Activated CD8-positive, alpha-beta memory T cell treated with anti-CD3 and anti-CD28 coated beads for 48 hours (primary cell): ENCODE results near the gene ANXA8.
"Not testable (repeated sequence)": the region's sequence is repeated elsewhere in the genome, so short reads cannot be mapped to it uniquely, and the experiment has no call there.

Experiments used
- DNase-seq, 3 experiments: peaks; one replicate each; pipeline ENCODE4 v3.0.0-alpha.2; 2020; ENCODE audit warnings: low read depth in 2 of 3, low spot score in 2 of 3

ANXA8 gene

GRCh38 chr10:47465216-47465917, 18.5 kb downstream of the ANXA8 start:
- not testable (repeated sequence) for DNase-seq

DNA sequence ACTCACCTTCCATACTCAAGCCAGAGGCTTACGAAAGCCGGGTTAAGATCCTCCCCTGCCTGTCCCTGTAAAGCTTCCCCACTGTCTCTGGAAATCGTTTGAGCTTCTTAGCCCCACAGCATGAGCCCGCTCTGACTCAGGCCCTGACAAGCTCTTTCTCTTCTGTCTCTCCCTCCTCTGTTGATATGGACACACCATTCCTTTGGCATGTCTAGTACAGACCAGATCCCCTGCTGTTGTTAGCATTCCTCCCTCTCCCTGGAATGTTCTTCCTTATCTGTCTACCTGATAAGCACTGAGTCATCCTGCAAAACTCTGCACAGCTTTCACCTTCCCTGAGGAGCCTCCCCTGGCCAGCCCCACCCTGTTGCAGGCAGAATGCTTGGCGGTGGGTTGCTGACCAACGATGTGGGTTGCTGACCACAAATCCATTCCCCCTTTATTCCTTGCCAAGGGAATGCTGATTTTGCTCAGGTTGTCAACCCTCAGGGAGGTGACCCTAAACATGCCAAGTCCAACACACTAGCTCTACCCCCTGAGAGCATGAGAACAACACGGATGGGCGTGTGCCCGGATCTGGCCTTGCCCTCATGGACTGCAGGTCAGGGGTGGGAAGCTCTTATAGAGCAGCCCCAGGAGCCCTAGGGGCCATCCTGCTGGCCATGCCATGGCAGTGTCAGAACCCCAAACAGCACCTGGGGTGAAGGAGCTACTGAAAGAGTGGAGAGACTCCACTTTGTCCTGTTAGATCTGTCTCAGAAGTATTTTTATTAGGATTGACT, 21.1 kb downstream of the ANXA8 start:
- DNase-seq = not testable (repeated sequence)

- not testable (repeated sequence) for DNase-seq
Observed at GRCh38 chr10:47461261-47461687, 22.6 kb downstream of the ANXA8 start.

GRCh38 chr10:47458466-47459154, 25.3 kb downstream of the ANXA8 start:
- DNase-seq = no peak

DNA sequence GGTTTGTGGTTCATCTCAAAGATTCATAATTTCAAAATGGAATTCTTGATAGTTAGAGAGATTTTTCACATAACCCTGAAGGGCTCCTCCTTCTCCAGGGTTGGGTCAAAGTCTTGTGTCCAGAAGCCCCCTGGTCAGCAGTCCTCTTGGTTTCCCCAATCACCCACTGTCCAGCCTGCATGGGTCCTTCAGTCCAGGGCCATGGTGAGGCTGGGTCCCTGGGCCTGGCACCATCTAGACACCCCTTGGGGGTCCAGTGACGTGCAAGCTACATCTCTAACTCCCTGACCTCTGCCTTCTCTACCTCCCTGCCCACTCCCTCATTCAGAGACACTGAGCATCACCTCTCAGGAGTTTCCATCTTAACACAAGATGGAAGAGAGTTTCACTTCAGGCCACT, 26.1 kb downstream of the ANXA8 start:
- DNase-seq = no peak

- DNase-seq = no peak
Observed at GRCh38 chr10:47457528-47457820, 26.4 kb downstream of the ANXA8 start.

GRCh38 chr10:47456794-47457527, 27.0 kb downstream of the ANXA8 start:
- no peak for DNase-seq

DNA sequence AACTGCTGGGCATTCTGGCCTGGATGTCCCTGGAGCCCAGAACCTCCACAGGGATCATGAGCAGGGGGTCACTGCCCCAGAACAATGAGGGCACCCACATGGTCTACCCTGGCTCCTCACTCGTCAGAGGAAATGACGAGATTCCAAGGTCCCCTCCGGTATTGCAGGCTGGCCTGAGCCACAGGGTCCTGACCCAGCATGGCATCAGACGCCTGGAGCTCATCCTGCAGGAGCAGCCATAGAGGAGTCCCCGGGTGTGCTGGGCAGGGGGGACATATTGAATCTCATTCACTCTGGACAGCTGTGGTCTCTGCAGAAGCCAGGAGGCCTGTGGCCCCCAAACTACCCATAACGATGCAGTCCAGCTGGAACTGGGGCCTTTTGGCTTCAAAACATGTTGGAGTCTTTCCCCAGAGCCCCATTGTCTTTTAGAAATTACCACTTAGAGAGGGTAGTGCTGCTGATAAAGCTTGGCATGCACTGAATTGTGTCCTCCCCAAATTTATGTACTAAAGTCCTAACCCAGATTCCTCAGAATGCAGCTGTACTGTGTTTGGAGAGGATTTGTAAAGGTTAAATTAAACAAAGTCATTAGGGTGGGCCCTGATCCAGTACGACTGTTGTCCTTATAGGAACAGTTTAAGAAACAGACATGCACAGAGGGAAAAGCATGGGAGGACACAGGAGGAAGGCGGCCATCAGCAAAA, 27.7 kb downstream of the ANXA8 start:
- no peak for DNase-seq

DNA sequence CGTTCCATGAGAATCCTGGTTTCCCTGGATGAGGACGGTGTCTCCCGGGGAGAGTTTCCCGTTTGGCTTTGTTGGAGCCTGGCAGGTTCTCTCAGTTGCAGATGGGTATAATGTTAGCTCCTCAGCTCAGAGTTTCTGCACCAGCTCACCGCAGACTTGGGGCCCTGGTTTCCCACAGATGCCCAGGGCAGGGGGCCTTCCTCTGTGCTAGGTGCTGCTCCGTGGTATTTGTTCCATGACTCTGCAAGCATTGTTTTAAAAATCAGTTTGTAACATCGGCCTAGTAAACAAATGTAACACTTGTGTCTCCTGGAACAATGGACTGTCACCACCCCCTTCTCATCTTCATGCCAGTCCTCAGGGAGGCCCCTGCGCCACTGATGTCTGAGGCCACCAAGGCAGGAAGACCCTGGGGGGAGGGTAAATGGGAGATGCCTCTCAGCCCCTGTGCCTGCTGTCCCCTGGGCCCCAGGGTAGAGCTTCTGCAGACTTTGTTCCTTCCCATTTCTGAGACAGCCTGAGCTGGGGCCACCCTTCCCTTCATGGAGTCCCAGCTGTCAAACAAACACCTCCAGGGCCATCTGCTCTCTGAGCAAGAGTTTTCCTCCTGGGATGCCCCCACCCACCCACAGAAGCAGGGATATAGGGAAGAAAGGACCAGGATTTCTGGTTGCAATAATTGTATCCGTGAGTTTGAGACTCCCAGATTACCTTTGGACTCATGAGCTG, 28.4 kb downstream of the ANXA8 start:
- DNase-seq = not testable (repeated sequence)

DNA sequence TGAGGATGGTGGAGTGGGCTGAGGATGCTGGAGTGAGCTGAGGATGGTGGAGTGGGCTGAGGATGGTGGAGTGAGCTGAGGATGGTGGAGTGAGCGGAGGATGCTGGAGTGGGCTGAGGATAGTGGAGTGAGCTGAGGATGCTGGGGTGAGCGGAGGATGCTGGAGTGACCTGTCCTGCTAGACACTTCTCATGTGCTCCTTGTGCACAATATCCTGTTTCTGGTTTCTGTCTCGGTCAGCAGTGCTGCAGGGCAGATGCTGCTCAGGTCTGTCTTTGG, 29.2 kb downstream of the ANXA8 start:
- DNase-seq = no peak

DNA sequence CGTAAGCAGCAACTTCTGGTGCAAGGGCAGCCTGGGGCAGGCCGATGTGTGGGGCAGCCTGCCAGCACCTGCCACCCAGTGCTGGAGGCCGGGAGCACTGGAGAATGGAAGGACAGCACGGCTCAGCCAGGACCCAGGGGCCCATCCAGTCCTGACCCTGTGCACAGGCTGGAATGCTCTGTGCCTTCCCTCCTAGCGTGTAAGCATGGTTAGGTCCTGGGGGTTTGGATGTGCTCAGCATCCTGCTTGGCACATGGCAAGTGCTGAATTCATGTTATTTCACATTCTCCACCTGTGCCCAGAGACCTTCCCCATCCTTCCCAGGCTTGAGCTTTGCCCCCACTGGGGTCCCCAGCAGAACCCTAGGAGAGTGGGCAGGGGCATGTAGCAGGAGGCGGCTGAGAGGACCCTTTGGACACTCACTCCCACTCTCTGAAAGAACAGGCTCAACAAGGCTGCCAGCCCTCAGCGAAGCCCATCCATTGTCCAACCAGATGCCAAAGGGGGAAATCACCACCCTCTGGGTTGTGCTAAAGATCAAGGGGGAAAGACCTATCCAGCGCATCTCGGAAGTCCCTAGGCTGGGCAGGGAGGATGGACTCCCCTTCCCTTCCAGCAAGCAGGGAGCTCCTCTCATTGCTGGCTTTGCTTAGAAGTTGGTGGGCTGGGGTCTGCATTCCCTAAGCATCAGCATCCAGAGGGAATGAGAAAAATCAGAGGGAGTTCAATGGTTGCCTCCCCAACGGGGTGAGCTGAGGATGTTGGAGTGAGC, 29.7 kb downstream of the ANXA8 start:
- DNase-seq = no peak

- DNase-seq = no peak
Observed at GRCh38 chr10:47453141-47454007, 30.5 kb downstream of the ANXA8 start.

GRCh38 chr10:47452495-47453140, 31.3 kb downstream of the ANXA8 start:
- DNase-seq = no peak

GRCh38 chr10:47451998-47452494, 31.9 kb downstream of the ANXA8 start:
- DNase-seq = no peak

DNA sequence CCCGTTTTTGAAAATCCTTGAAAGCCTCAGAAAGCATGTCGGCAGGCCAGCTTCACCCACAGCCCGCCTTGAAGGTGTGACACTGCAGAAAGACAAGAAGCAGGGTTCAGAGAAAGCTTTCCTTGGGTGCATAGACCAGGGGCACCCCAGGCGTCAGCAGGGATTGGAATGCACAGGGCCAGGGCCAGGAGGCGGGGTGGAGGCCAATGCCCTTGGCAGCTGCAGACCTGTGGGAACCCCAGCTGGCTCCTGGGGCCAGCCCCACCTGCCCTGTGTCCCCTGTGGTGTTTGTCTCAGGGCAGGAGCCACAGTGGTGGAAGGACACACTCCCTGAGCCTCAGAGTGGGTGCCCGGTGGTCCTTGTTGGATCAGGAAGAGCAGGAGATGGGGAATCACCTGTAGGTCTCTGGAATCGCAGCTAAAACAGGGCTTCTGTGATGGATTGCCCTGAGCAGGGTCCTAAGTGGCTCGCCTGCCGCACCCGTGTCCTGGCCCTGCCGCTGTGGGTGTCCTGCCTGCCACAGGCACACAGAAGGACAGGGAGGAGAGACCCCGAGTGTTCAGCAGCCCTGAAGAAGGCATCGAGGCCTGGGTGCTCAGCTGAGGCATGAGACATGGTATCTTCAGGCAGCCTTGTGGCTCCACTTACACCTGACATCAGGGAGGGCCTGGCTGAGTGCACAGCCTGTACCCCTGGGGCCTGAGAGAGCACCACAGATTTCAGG, 32.5 kb downstream of the ANXA8 start:
- no peak for DNase-seq

- no peak for DNase-seq
Observed at GRCh38 chr10:47450442-47450841, 33.5 kb downstream of the ANXA8 start.

DNA sequence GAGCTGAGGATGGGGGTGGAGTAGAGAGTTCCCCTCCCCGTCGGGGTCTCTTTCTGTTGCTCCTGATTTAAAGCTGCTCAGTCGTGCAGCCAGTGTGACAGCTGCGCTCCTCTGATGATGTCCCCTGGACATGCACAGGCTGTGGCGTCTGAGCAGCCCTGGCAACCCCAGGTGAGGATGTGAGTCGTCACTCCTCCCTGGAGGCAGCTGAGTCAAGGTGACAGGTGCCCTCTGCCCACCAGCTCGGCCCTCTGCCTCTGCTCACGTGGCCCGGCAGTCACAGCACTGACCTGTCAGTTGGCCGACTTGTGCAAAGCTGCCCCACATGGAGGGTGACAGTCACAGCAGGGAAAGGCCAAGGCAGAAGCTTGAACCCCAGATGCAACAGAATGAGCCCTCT, 33.9 kb downstream of the ANXA8 start:
- DNase-seq = no peak
